Liver (tissue), 9 donors: ENCODE results near the gene ADAMTS15. TPM values are rescaled to one million over a fixed set of nuclear protein-coding genes. Genes with fewer than 3 reads are reported as not detected.

Source experiments
- DNase-seq: peaks from one replicate; pipeline ENCODE4 v3.0.0-alpha.2; 2017; ENCODE audit warnings: low spot score
- H3K27ac ChIP-seq, 2 donors: one replicate each; pipeline ENCODE4 v1.7.0; 2013; ENCODE audit warnings: inconsistent platforms in 2 of 2, low read length in 2 of 2, control low read depth in 1 of 2, low read depth in 1 of 2, mild to moderate bottlenecking in 1 of 2
- H3K27me3 ChIP-seq, 4 donors: one replicate each; pipeline versions ENCODE4 v1.6.1 to v1.7.0; 2013; ENCODE audit warnings: low read length in 3 of 4, inconsistent platforms in 1 of 4, mild to moderate bottlenecking in 1 of 4, moderate library complexity in 1 of 4; ENCODE audit not compliant: control insufficient read depth in 4 of 4, insufficient read depth in 4 of 4
- H3K36me3 ChIP-seq, 4 donors: one replicate each; pipeline versions ENCODE4 v1.6.1 to v1.7.0; 2013; ENCODE audit warnings: low read length in 3 of 4, mild to moderate bottlenecking in 3 of 4, low read depth in 1 of 4, moderate library complexity in 1 of 4; ENCODE audit not compliant: control insufficient read depth in 4 of 4, insufficient read depth in 3 of 4
- H3K4me1 ChIP-seq, 4 donors: one replicate each; pipeline versions ENCODE4 v1.6.1 to v1.7.0; 2013; ENCODE audit warnings: low read length in 3 of 4, mild to moderate bottlenecking in 3 of 4, moderate library complexity in 1 of 4; ENCODE audit not compliant: control insufficient read depth in 4 of 4, insufficient read depth in 4 of 4
- H3K4me3 ChIP-seq, 3 donors: one replicate each; pipeline versions ENCODE4 v1.6.1 to v1.7.0; 2013; ENCODE audit warnings: low read length in 3 of 3, control low read depth in 1 of 3, low read depth in 1 of 3, mild to moderate bottlenecking in 1 of 3
- H3K9ac ChIP-seq, 2 donors: one replicate each; pipeline ENCODE4 v1.7.0; 2013; ENCODE audit warnings: low read length in 2 of 2, mild to moderate bottlenecking in 2 of 2, moderate library complexity in 2 of 2, control low read depth in 1 of 2, low read depth in 1 of 2
- H3K9me3 ChIP-seq, 4 donors: one replicate each; pipeline versions ENCODE4 v1.6.1 to v1.7.0; 2013; ENCODE audit warnings: low read length in 3 of 4; ENCODE audit not compliant: control insufficient read depth in 4 of 4
- ATF3 ChIP-seq: IDR thresholded peaks from 2 replicates; pipeline ENCODE4 v1.6.1; 2016; ENCODE audit warnings: antibody characterized with exemption
- CTCF ChIP-seq: fragments of 150-350 bp; IDR thresholded peaks from 2 replicates; pipeline ENCODE4 v1.5.1; 2017; ENCODE audit warnings: improper control_type of control experiment, low read depth, low read length; ENCODE audit not compliant: missing input control
- EGR1 ChIP-seq, 2 donors: IDR thresholded peaks; 2 replicates each; pipeline ENCODE4 v1.6.1; 2016 to 2018; ENCODE audit warnings: antibody characterized with exemption in 2 of 2, low read depth in 2 of 2
- FOXA1 ChIP-seq: IDR thresholded peaks from 2 replicates; pipeline ENCODE4 v1.6.1; 2016; ENCODE audit warnings: antibody characterized with exemption
- FOXA2 ChIP-seq: IDR thresholded peaks from 2 replicates; pipeline ENCODE4 v1.6.1; 2016; ENCODE audit warnings: antibody characterized with exemption
- HNF4A ChIP-seq, 2 donors: conservative IDR thresholded peaks; 2 replicates each; pipeline ENCODE4 v1.6.1; 2016; ENCODE audit warnings: antibody characterized with exemption in 2 of 2, mild to moderate bottlenecking in 2 of 2
- HNF4G ChIP-seq: IDR thresholded peaks from 2 replicates; pipeline ENCODE4 v1.6.1; 2016; ENCODE audit warnings: antibody characterized with exemption
- JUND ChIP-seq, 2 donors: IDR thresholded peaks; 2 replicates each; pipeline ENCODE4 v1.6.1; 2016; ENCODE audit warnings: antibody characterized with exemption in 2 of 2
- MAX ChIP-seq: IDR thresholded peaks from 2 replicates; pipeline ENCODE4 v1.6.1; 2016; ENCODE audit warnings: antibody characterized with exemption
- NR2F2 ChIP-seq: IDR thresholded peaks from 2 replicates; pipeline ENCODE4 v1.6.1; 2016; ENCODE audit warnings: antibody characterized with exemption
- RAD21 ChIP-seq, 2 donors: IDR thresholded peaks; 2 replicates each; pipeline ENCODE4 v1.6.1; 2016; ENCODE audit warnings: antibody characterized with exemption in 2 of 2, mild to moderate bottlenecking in 2 of 2
- RXRA ChIP-seq, 2 donors: IDR thresholded peaks; 2 replicates each; pipeline ENCODE4 v1.6.1; 2017 to 2018; ENCODE audit warnings: antibody characterized with exemption in 2 of 2, mild to moderate bottlenecking in 1 of 2
- SP1 ChIP-seq: IDR thresholded peaks from 2 replicates; pipeline ENCODE4 v1.6.1; 2018; ENCODE audit warnings: antibody characterized with exemption, mild to moderate bottlenecking
- TAF1 ChIP-seq: conservative IDR thresholded peaks from 2 replicates; pipeline ENCODE4 v1.6.1; 2016; ENCODE audit warnings: antibody characterized with exemption, mild to moderate bottlenecking
- YY1 ChIP-seq: IDR thresholded peaks from 2 replicates; pipeline ENCODE4 v1.6.1; 2016; ENCODE audit warnings: antibody characterized with exemption, mild to moderate bottlenecking
- ZBTB33 ChIP-seq: IDR thresholded peaks from 2 replicates; pipeline ENCODE4 v1.6.1; 2016; ENCODE audit warnings: antibody characterized with exemption
- WGBS: extraction: QIAGEN DNeasy Blood & Tissue Kit; methylation state at CpG from one replicate; pipeline ENCODE4 v1.1.7; 2013; 5-methylcytosine and 5-hydroxymethylcytosine counted together
- polyA plus RNA-seq, 2 donors: library from polyadenylated mRNA; stranded (reverse) in 1 of 2; unstranded in 1 of 2; fragments of 200-250 nt in 1 of 2; fragments of >200 nt in 1 of 2; fragmentation: Nextera tagmentation in 1 of 2; extraction: Ambion mirVana in 1 of 2; gene quantifications; one replicate each; pipeline versions ENCODE4 v1.2.1 to v1.2.3, GENCODE V29; 2013 to 2015
- total RNA-seq, 2 donors: library from RNA; depleted of rRNA; stranded (reverse); fragments of >200 nt; gene quantifications; one replicate each; pipeline ENCODE4 v1.2.3, GENCODE V29; 2014
- TF ChIP-seq, protein P1 (sequence below): IDR thresholded peaks from 2 replicates; pipeline ENCODE4 v1.6.1; 2016; ENCODE audit warnings: antibody characterized with exemption, mild to moderate bottlenecking
- donor health status: healthy.
- donor health status: healthy.
- donor health status: healthy.
- donor health status: healthy.
- donor health status: healthy.

Gene ADAMTS15
- total and polyA plus RNA-seq, 4 donors, result 0.06 to 1.3 (median 0.77) TPM

DNA sequence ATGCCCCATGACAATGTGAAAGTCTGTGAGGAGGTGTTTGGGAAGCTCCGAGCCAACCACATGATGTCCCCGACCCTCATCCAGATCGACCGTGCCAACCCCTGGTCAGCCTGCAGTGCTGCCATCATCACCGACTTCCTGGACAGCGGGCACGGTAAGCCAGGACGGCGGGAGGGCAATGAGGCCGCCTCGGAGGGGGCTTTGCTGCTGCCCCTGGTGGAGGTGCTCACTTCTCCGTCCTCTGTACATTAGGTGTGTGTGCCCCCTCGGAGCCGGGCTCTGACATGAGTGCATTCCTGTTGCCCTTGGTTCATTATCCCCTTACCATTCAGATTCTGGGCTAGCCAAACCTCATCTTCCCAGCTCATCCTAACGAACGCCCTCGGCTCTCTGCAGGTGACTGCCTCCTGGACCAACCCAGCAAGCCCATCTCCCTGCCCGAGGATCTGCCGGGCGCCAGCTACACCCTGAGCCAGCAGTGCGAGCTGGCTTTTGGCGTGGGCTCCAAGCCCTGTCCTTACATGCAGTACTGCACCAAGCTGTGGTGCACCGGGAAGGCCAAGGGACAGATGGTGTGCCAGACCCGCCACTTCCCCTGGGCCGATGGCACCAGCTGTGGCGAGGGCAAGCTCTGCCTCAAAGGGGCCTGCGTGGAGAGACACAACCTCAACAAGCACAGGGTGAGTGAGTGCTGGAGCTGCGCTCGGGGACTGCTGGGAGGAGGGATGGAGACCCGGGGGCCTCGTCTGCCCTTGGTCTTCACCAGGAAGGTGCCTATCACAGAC, 13.8 kb downstream of the ADAMTS15 start:
- TF ChIP-seq SP1 (no peak), FOXA1 (no peak), FOXA2 (no peak), YY1 (no peak), JUND (IDR thresholded peaks at IDR 0.05) (no peak), EGR1 (IDR thresholded peaks at IDR 0.05; ENCODE audit: low read depth in 2 of 2) (no peak), RAD21 (IDR thresholded peaks at IDR 0.05) (no peak), ATF3 (no peak), NR2F2 (no peak), ZBTB33 (no peak), CTCF (no peak)
- H3K9ac ChIP-seq, result no peak overlapping the region
- 92% methylated on average over 31 of the region's 31 CpGs for WGBS
- DNase-seq, result no peak
- no peaks in the 10 kb centered on the region for H3K9me3 ChIP-seq
- no peaks in the 10 kb centered on the region for H3K4me1 ChIP-seq
- peaks cover 0 to 2% (median 0%) of the 10 kb centered on the region in 4 donors for H3K27me3 ChIP-seq
- no peak overlapping the region for H3K27ac ChIP-seq
- H3K36me3 ChIP-seq, result no peaks in the 10 kb centered on the region
- H3K4me3 ChIP-seq, result no peak overlapping the region

GRCh38 chr11:130462931-130463330, 14.5 kb downstream of the ADAMTS15 start:
- H3K4me1 ChIP-seq, result no peaks in the 10 kb centered on the region
- no peak overlapping the region for H3K4me3 ChIP-seq
- no peak for TF ChIP-seq ATF3
- no peak for TF ChIP-seq TAF1
- TF ChIP-seq FOXA1, result no peak
- no peak for TF ChIP-seq JUND (IDR thresholded peaks at IDR 0.05)
- no peak for TF ChIP-seq HNF4A (conservative IDR thresholded peaks at IDR 0.05)
- TF ChIP-seq RAD21 (IDR thresholded peaks at IDR 0.05), result no peak
- TF ChIP-seq MAX, result no peak
- no peak for TF ChIP-seq HNF4G
- TF ChIP-seq NR2F2, result no peak
- TF ChIP-seq, protein P1, sequence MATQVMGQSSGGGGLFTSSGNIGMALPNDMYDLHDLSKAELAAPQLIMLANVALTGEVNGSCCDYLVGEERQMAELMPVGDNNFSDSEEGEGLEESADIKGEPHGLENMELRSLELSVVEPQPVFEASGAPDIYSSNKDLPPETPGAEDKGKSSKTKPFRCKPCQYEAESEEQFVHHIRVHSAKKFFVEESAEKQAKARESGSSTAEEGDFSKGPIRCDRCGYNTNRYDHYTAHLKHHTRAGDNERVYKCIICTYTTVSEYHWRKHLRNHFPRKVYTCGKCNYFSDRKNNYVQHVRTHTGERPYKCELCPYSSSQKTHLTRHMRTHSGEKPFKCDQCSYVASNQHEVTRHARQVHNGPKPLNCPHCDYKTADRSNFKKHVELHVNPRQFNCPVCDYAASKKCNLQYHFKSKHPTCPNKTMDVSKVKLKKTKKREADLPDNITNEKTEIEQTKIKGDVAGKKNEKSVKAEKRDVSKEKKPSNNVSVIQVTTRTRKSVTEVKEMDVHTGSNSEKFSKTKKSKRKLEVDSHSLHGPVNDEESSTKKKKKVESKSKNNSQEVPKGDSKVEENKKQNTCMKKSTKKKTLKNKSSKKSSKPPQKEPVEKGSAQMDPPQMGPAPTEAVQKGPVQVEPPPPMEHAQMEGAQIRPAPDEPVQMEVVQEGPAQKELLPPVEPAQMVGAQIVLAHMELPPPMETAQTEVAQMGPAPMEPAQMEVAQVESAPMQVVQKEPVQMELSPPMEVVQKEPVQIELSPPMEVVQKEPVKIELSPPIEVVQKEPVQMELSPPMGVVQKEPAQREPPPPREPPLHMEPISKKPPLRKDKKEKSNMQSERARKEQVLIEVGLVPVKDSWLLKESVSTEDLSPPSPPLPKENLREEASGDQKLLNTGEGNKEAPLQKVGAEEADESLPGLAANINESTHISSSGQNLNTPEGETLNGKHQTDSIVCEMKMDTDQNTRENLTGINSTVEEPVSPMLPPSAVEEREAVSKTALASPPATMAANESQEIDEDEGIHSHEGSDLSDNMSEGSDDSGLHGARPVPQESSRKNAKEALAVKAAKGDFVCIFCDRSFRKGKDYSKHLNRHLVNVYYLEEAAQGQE, result no peak
- TF ChIP-seq RXRA (IDR thresholded peaks at IDR 0.05), result no peak
- no peak for TF ChIP-seq FOXA2
- H3K27ac ChIP-seq, result no peak overlapping the region
- H3K27me3 ChIP-seq, result peaks cover 0 to 2% (median 0%) of the 10 kb centered on the region in 4 donors
- H3K9me3 ChIP-seq, result no peaks in the 10 kb centered on the region
- no peaks in the 10 kb centered on the region for H3K36me3 ChIP-seq
- WGBS, result 84% methylated on average over 8 of the region's 8 CpGs
- no peak for DNase-seq
- H3K9ac ChIP-seq, result no peak overlapping the region
